Measurements from ENCODE around the gene FAM219A.

DNA sequence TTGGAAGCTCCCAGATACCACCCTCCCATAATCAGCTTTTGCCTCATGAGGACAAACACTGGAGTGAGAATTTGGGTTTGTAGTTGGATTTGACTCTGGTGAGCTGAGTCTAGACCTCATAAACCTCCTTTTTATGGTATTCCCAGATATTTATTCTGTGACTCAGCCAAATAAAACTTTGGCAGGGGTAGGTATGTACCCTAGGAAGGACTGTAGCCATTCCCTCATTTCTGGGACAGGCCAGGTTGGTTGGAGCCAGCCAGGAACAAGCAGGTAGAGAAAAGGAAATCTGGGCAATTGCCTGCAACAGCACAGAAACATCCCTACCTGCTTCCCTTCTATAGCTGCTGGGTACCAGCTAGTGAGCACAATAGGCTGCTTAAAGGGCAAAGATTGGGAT is 45.0 kb upstream of the FAM219A start:
- no peak for TF ChIP-seq ZNF565 (CRISPR knock-in tag; conservative IDR thresholded peaks at IDR 0.05; ENCODE audit: low read depth)
- no peak for TF ChIP-seq ARNTL (CRISPR knock-in tag; IDR thresholded peaks at IDR 0.05; ENCODE audit: borderline replicate concordance, low read depth)
- TF ChIP-seq, protein P1, sequence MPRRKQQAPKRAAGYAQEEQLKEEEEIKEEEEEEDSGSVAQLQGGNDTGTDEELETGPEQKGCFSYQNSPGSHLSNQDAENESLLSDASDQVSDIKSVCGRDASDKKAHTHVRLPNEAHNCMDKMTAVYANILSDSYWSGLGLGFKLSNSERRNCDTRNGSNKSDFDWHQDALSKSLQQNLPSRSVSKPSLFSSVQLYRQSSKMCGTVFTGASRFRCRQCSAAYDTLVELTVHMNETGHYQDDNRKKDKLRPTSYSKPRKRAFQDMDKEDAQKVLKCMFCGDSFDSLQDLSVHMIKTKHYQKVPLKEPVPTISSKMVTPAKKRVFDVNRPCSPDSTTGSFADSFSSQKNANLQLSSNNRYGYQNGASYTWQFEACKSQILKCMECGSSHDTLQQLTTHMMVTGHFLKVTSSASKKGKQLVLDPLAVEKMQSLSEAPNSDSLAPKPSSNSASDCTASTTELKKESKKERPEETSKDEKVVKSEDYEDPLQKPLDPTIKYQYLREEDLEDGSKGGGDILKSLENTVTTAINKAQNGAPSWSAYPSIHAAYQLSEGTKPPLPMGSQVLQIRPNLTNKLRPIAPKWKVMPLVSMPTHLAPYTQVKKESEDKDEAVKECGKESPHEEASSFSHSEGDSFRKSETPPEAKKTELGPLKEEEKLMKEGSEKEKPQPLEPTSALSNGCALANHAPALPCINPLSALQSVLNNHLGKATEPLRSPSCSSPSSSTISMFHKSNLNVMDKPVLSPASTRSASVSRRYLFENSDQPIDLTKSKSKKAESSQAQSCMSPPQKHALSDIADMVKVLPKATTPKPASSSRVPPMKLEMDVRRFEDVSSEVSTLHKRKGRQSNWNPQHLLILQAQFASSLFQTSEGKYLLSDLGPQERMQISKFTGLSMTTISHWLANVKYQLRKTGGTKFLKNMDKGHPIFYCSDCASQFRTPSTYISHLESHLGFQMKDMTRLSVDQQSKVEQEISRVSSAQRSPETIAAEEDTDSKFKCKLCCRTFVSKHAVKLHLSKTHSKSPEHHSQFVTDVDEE (CRISPR knock-in tag; IDR thresholded peaks at IDR 0.05) = no peak
- TF ChIP-seq, protein P2, sequence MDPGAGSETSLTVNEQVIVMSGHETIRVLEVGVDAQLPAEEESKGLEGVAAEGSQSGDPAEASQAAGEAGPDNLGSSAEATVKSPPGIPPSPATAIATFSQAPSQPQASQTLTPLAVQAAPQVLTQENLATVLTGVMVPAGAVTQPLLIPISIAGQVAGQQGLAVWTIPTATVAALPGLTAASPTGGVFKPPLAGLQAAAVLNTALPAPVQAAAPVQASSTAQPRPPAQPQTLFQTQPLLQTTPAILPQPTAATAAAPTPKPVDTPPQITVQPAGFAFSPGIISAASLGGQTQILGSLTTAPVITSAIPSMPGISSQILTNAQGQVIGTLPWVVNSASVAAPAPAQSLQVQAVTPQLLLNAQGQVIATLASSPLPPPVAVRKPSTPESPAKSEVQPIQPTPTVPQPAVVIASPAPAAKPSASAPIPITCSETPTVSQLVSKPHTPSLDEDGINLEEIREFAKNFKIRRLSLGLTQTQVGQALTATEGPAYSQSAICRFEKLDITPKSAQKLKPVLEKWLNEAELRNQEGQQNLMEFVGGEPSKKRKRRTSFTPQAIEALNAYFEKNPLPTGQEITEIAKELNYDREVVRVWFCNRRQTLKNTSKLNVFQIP (CRISPR knock-in tag; IDR thresholded peaks at IDR 0.05; ENCODE audit: borderline replicate concordance, low read depth) = no peak
- no peak for TF ChIP-seq BACH2 (CRISPR knock-in tag; IDR thresholded peaks at IDR 0.05; ENCODE audit: borderline replicate concordance)
- TF ChIP-seq, protein P3, sequence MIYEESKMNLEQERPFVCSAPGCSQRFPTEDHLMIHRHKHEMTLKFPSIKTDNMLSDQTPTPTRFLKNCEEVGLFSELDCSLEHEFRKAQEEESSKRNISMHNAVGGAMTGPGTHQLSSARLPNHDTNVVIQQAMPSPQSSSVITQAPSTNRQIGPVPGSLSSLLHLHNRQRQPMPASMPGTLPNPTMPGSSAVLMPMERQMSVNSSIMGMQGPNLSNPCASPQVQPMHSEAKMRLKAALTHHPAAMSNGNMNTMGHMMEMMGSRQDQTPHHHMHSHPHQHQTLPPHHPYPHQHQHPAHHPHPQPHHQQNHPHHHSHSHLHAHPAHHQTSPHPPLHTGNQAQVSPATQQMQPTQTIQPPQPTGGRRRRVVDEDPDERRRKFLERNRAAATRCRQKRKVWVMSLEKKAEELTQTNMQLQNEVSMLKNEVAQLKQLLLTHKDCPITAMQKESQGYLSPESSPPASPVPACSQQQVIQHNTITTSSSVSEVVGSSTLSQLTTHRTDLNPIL (CRISPR knock-in tag; IDR thresholded peaks at IDR 0.05; ENCODE audit: low read depth) = no peak
- TF ChIP-seq, protein P4, sequence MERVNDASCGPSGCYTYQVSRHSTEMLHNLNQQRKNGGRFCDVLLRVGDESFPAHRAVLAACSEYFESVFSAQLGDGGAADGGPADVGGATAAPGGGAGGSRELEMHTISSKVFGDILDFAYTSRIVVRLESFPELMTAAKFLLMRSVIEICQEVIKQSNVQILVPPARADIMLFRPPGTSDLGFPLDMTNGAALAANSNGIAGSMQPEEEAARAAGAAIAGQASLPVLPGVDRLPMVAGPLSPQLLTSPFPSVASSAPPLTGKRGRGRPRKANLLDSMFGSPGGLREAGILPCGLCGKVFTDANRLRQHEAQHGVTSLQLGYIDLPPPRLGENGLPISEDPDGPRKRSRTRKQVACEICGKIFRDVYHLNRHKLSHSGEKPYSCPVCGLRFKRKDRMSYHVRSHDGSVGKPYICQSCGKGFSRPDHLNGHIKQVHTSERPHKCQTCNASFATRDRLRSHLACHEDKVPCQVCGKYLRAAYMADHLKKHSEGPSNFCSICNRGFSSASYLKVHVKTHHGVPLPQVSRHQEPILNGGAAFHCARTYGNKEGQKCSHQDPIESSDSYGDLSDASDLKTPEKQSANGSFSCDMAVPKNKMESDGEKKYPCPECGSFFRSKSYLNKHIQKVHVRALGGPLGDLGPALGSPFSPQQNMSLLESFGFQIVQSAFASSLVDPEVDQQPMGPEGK (CRISPR knock-in tag; IDR thresholded peaks at IDR 0.05; ENCODE audit: borderline replicate concordance) = no peak

Data from SK-N-SH treated with all-trans-retinoic acid at 6 μM for 48 hours (cell line).